Brain microvascular endothelial cell (primary cell): Measurements from ENCODE around the gene RTL5.
A peak's percentile ranks its signal among the peaks of the same experiment; 100 is the strongest.

Source experiments
- DNase-seq: peaks from one replicate; pipeline ENCODE4 v3.0.0-alpha.2; 2020
- H3K27ac ChIP-seq: fragments of 250-450 bp; sonication (Bioruptor Pico); 2 replicates; pipeline ENCODE4 v1.5.1; 2020; ENCODE audit warnings: mild to moderate bottlenecking, moderate library complexity
- H3K27me3 ChIP-seq: fragments of 250-450 bp; sonication (Bioruptor Pico); replicated peaks from 2 replicates; pipeline ENCODE4 v1.5.1; 2020; ENCODE audit warnings: mild to moderate bottlenecking
- H3K36me3 ChIP-seq: fragments of 250-450 bp; sonication (Bioruptor Pico); replicated peaks from 2 replicates; pipeline ENCODE4 v1.5.1; 2020; ENCODE audit warnings: mild to moderate bottlenecking
- H3K4me3 ChIP-seq: 2 replicates; pipeline ENCODE4 v1.5.1; 2011; ENCODE audit warnings: low read depth, mild to moderate bottlenecking, control low read depth, low read length, moderate library complexity
- CTCF ChIP-seq: IDR thresholded peaks from 2 replicates; pipeline ENCODE4 v1.5.1; 2011; ENCODE audit warnings: low read depth, mild to moderate bottlenecking, moderate library complexity, low read length, control low read depth, inconsistent platforms; ENCODE audit errors: missing control alignments
- in situ Hi-C: cut with HindIII; loops from 2 replicates; pipeline ENCODE4 v1.10.0; 2017; ENCODE audit warnings: low sequenced_read_pairs, low pct_ligation_motif_present

Gene RTL5

DNA sequence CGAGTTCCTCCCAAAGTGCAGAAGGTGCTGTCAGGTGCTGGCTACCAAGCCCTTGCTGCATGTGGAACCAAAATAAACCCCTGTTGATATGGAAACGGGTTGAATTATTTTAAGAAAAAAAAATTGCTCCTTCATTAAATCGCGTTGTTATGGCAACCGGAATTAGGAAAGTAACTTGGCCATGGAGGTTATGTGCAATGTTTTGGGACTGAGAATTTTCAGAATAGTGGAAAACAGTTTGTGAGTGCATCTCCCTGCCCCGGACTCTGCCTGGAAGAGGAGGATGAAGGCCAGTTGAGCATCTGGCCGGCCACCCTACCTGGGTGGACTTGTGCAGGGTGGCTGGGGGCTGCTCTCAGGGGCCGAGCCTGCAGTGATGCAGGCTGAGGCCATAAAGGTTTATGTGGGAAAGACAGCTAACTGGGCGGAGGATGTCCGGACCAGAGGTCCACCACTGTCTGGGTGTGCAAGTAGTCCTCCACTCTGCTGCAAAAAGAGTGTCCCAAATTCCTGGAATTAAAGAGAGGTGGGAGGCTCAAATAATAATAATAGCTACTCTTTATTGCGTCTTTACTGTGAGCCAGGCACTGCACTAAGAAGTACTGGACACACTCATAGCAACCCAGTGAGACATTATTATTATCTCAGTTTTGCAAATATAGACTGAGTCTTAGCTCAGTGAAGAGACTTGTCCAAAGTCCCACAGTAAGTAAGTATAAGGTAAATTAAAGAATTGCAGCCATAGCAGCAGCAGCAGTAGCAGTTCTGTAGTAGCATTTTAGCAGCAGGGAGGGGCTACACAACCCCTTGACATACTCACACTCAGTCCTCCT, 20.6 kb downstream of the RTL5 start:
- Histone ChIP-seq H3K27ac (no peak overlapping the region), H3K36me3 (no peaks in the 10 kb centered on the region), H3K27me3 (peaks cover 2% of the 10 kb centered on the region), H3K4me3 (no peak overlapping the region)
- TF ChIP-seq CTCF: no peak
- in situ Hi-C loops: no loop called here
- no peak for DNase-seq

- Histone ChIP-seq H3K4me3 (no peak overlapping the region), H3K36me3 (no peaks in the 10 kb centered on the region), H3K27me3 (peaks cover 2% of the 10 kb centered on the region), H3K27ac (no peak overlapping the region)
- in situ Hi-C loops: no loop called here
- TF ChIP-seq CTCF: no peak
- DNase-seq: no peak
These were observed 21.5 kb downstream of the RTL5 start for GRCh38 chrX:72110051-72110875.

- DNase-seq: no peak
- H3K27me3 ChIP-seq: peaks cover 2% of the 10 kb centered on the region
- no peak for TF ChIP-seq CTCF
- no peaks in the 10 kb centered on the region for H3K36me3 ChIP-seq
- in situ Hi-C loops: no loop called here
- H3K4me3 ChIP-seq: no peak overlapping the region
- no peak overlapping the region for H3K27ac ChIP-seq
These were observed 23.0 kb downstream of the RTL5 start for GRCh38 chrX:72108666-72109065.

DNA sequence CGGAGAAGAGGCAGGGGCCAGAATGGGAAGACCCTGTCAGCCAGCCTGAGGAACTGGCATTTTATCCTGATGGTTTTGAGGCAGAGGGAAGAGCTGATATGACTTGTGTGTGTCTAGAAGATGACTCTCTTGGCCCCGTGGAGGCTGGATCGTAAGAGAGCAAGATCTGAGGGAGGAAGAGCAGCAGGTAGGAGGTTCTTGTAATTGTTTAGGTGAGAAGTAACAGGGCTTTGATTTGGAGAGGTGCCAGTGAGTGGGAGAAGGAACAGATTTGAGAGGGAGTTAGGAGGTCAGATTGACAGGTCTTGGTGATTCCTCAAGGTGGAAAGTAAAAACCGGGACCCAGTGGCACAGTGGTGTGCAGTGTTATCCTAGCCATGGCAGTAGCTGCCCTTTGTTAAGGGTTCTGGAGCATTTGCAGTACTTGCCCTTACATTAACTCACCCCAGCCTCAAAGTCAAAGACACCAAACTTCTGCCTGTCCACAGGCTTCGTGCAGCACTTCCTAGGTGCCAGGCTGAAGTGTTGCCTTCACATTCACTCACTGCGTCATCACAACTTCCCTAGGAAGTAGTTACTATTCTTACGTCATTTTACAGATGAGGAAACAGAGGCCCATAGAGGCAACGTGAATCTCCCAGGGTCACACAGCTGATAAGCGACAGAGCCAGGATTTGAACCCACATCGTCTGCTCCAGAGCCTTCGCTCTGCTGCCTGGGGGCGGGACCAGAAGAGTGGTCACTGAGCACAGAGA, 23.7 kb downstream of the RTL5 start:
- TF ChIP-seq CTCF: no peak
- DNase-seq: no peak
- Histone ChIP-seq H3K27me3 (peaks cover 2% of the 10 kb centered on the region), H3K4me3 (no peak overlapping the region), H3K27ac (no peak overlapping the region), H3K36me3 (no peaks in the 10 kb centered on the region)
- in situ Hi-C loops: no loop called here

DNA sequence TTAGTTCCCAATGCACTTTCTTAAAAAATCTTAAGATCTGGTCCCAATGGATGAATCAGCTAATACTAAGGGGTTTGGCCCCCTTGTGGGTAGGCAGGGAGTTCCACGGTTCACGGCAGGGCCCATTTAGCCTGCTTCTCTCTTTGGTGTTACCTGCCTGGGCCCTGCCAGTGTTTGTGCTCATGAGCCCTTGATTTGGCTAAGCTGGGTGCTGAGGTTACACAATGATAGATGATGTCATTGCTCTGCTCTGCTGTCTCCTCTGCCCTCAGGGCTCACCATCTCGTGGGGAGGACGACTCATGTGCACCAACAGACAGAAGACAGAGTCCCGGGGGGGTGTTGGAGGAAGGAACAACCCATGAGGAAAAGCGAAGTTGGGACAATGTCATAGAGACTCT, 24.4 kb downstream of the RTL5 start:
- in situ Hi-C loops: no loop called here
- Histone ChIP-seq H3K27ac (no peak overlapping the region), H3K4me3 (no peak overlapping the region), H3K27me3 (peaks cover 2% of the 10 kb centered on the region), H3K36me3 (no peaks in the 10 kb centered on the region)
- peak; percentile 11 for TF ChIP-seq CTCF
- no peak for DNase-seq
